Measurements from ENCODE around the gene GPX6.
A peak's percentile ranks its signal among the peaks of the same experiment; 100 is the strongest.
"Not testable (repeated sequence)": the region's sequence is repeated elsewhere in the genome, so short reads cannot be mapped to it uniquely, and the experiment has no call there.

Gene GPX6

GRCh38 chr6:28553384-28553985 is 37.9 kb upstream of the GPX6 start:
- 100% methylated on average over 1 of the region's 8 CpGs for WGBS (ENCODE audit: extremely low coverage, insufficient coverage, low lambda C conversion rate)
- Histone ChIP-seq H3K56ac (ENCODE audit: low read length) (no peak overlapping the region), H4K8ac (ENCODE audit: low read depth, low read length) (no peak overlapping the region), H2BK120ac (ENCODE audit: low read depth, low read length) (no peak overlapping the region), H3K79me2 (ENCODE audit: control insufficient read depth, insufficient read depth, low read length) (no peaks in the 10 kb centered on the region), H2AK5ac (ENCODE audit: low read length) (no peak overlapping the region), H3K27ac (ENCODE audit: low read depth, low read length) (no peak overlapping the region), H3K18ac (ENCODE audit: low read length) (no peak overlapping the region), H3K27me3 (ENCODE audit: insufficient read depth, low read length, poor library complexity) (no peaks in the 10 kb centered on the region), H3K9ac (ENCODE audit: low read length) (no peak overlapping the region), H3K4ac (ENCODE audit: low read depth, low read length) (no peak overlapping the region), H3K4me1 (ENCODE audit: control insufficient read depth, low read depth, low read length) (no peaks in the 10 kb centered on the region), H3K4me3 (ENCODE audit: low read length) (no peak overlapping the region), H2BK15ac (replicated peaks; ENCODE audit: low read depth) (no peak overlapping the region), H3K79me1 (ENCODE audit: low read length) (no peaks in the 10 kb centered on the region), H2BK5ac (ENCODE audit: low read length) (no peak overlapping the region), H3K36me3 (ENCODE audit: control insufficient read depth, insufficient read depth, low read length) (no peaks in the 10 kb centered on the region), H3K23ac (ENCODE audit: low read length) (no peak overlapping the region), H3K4me2 (ENCODE audit: low read length) (no peak overlapping the region), H4K5ac (ENCODE audit: low read length) (no peak overlapping the region)
- no peak for DNase-seq

GRCh38 chr6:28551891-28552666 is 36.5 kb upstream of the GPX6 start:
- no peak overlapping the region for H3K4me2 ChIP-seq (ENCODE audit: low read length)
- WGBS (ENCODE audit: extremely low coverage, insufficient coverage, low lambda C conversion rate), result no CpG with 5 or more reads among the region's 4 CpGs
- H3K27ac ChIP-seq (ENCODE audit: low read depth, low read length), result no peak overlapping the region
- H3K79me2 ChIP-seq (ENCODE audit: control insufficient read depth, insufficient read depth, low read length), result no peaks in the 10 kb centered on the region
- no peak overlapping the region for H2BK15ac ChIP-seq (replicated peaks; ENCODE audit: low read depth)
- H4K8ac ChIP-seq (ENCODE audit: low read depth, low read length), result no peak overlapping the region
- no peak overlapping the region for H3K4me3 ChIP-seq (ENCODE audit: low read length)
- no peak overlapping the region for H3K23ac ChIP-seq (ENCODE audit: low read length)
- H3K4me1 ChIP-seq (ENCODE audit: control insufficient read depth, low read depth, low read length), result no peaks in the 10 kb centered on the region
- no peak overlapping the region for H2BK5ac ChIP-seq (ENCODE audit: low read length)
- DNase-seq, result no peak
- H2BK120ac ChIP-seq (ENCODE audit: low read depth, low read length), result no peak overlapping the region
- no peak overlapping the region for H4K5ac ChIP-seq (ENCODE audit: low read length)
- H3K36me3 ChIP-seq (ENCODE audit: control insufficient read depth, insufficient read depth, low read length), result no peaks in the 10 kb centered on the region
- no peak overlapping the region for H2AK5ac ChIP-seq (ENCODE audit: low read length)
- no peak overlapping the region for H3K18ac ChIP-seq (ENCODE audit: low read length)
- H3K9ac ChIP-seq (ENCODE audit: low read length), result no peak overlapping the region
- no peaks in the 10 kb centered on the region for H3K79me1 ChIP-seq (ENCODE audit: low read length)
- H3K27me3 ChIP-seq (ENCODE audit: insufficient read depth, low read length, poor library complexity), result no peaks in the 10 kb centered on the region
- H3K56ac ChIP-seq (ENCODE audit: low read length), result no peak overlapping the region
- no peak overlapping the region for H3K4ac ChIP-seq (ENCODE audit: low read depth, low read length)

- not testable (repeated sequence) for H3K36me3 ChIP-seq (ENCODE audit: control insufficient read depth, insufficient read depth, low read length); H4K5ac ChIP-seq (ENCODE audit: low read length); H3K23ac ChIP-seq (ENCODE audit: low read length); H3K27me3 ChIP-seq (ENCODE audit: insufficient read depth, low read length, poor library complexity); H2AK5ac ChIP-seq (ENCODE audit: low read length); H3K18ac ChIP-seq (ENCODE audit: low read length); H2BK120ac ChIP-seq (ENCODE audit: low read depth, low read length); H3K9ac ChIP-seq (ENCODE audit: low read length); H3K27ac ChIP-seq (ENCODE audit: low read depth, low read length); H3K79me2 ChIP-seq (ENCODE audit: control insufficient read depth, insufficient read depth, low read length); H3K4me3 ChIP-seq (ENCODE audit: low read length); H2BK5ac ChIP-seq (ENCODE audit: low read length); H3K79me1 ChIP-seq (ENCODE audit: low read length); H4K8ac ChIP-seq (ENCODE audit: low read depth, low read length); H2BK15ac ChIP-seq (replicated peaks; ENCODE audit: low read depth); H3K56ac ChIP-seq (ENCODE audit: low read length); DNase-seq; H3K4me1 ChIP-seq (ENCODE audit: control insufficient read depth, low read depth, low read length); H3K4ac ChIP-seq (ENCODE audit: low read depth, low read length); H3K4me2 ChIP-seq (ENCODE audit: low read length)
- WGBS (ENCODE audit: extremely low coverage, insufficient coverage, low lambda C conversion rate), result no CpG with 5 or more reads among the region's 3 CpGs
These were observed 31.4 kb upstream of the GPX6 start for GRCh38 chr6:28547003-28547402.

GRCh38 chr6:28545955-28546354 is 30.4 kb upstream of the GPX6 start:
- no peak overlapping the region for H2AK5ac ChIP-seq (ENCODE audit: low read length)
- H3K79me2 ChIP-seq (ENCODE audit: control insufficient read depth, insufficient read depth, low read length), result no peaks in the 10 kb centered on the region
- H4K8ac ChIP-seq (ENCODE audit: low read depth, low read length), result no peak overlapping the region
- H3K4me1 ChIP-seq (ENCODE audit: control insufficient read depth, low read depth, low read length), result no peaks in the 10 kb centered on the region
- H3K27me3 ChIP-seq (ENCODE audit: insufficient read depth, low read length, poor library complexity), result no peaks in the 10 kb centered on the region
- no peaks in the 10 kb centered on the region for H3K36me3 ChIP-seq (ENCODE audit: control insufficient read depth, insufficient read depth, low read length)
- H3K4ac ChIP-seq (ENCODE audit: low read depth, low read length), result no peak overlapping the region
- no peak overlapping the region for H3K18ac ChIP-seq (ENCODE audit: low read length)
- H3K4me2 ChIP-seq (ENCODE audit: low read length), result no peak overlapping the region
- no peak overlapping the region for H4K5ac ChIP-seq (ENCODE audit: low read length)
- H3K9ac ChIP-seq (ENCODE audit: low read length), result no peak overlapping the region
- no peak overlapping the region for H3K27ac ChIP-seq (ENCODE audit: low read depth, low read length)
- H3K4me3 ChIP-seq (ENCODE audit: low read length), result no peak overlapping the region
- H2BK120ac ChIP-seq (ENCODE audit: low read depth, low read length), result no peak overlapping the region
- no peaks in the 10 kb centered on the region for H3K79me1 ChIP-seq (ENCODE audit: low read length)
- DNase-seq, result no peak
- no peak overlapping the region for H3K23ac ChIP-seq (ENCODE audit: low read length)
- no peak overlapping the region for H2BK5ac ChIP-seq (ENCODE audit: low read length)
- H3K56ac ChIP-seq (ENCODE audit: low read length), result no peak overlapping the region
- H2BK15ac ChIP-seq (replicated peaks; ENCODE audit: low read depth), result no peak overlapping the region

GRCh38 chr6:28543651-28544610 is 28.3 kb upstream of the GPX6 start:
- Histone ChIP-seq H3K27ac (ENCODE audit: low read depth, low read length) (peak overlapping the region; percentile 48), H3K79me1 (ENCODE audit: low read length) (no peaks in the 10 kb centered on the region)
- peak; percentile 66 for DNase-seq

More at GRCh38 chr6:28543651-28544610, 28.3 kb upstream of the GPX6 start:
- peak overlapping the region; percentile 91 for H3K4me2 ChIP-seq (ENCODE audit: low read length)
- H3K27me3 ChIP-seq (ENCODE audit: insufficient read depth, low read length, poor library complexity), result no peaks in the 10 kb centered on the region
- H4K5ac ChIP-seq (ENCODE audit: low read length), result no peak overlapping the region
- peak overlapping the region; percentile 70 for H2BK5ac ChIP-seq (ENCODE audit: low read length)
- H3K4me1 ChIP-seq (ENCODE audit: control insufficient read depth, low read depth, low read length), result no peaks in the 10 kb centered on the region
- H3K79me2 ChIP-seq (ENCODE audit: control insufficient read depth, insufficient read depth, low read length), result no peaks in the 10 kb centered on the region
- H2BK15ac ChIP-seq (replicated peaks; ENCODE audit: low read depth), result no peak overlapping the region
- no peak overlapping the region for H3K18ac ChIP-seq (ENCODE audit: low read length)
- no peak overlapping the region for H4K8ac ChIP-seq (ENCODE audit: low read depth, low read length)
- no peak overlapping the region for H2BK120ac ChIP-seq (ENCODE audit: low read depth, low read length)
- no CpG with 5 or more reads among the region's 31 CpGs for WGBS (ENCODE audit: extremely low coverage, insufficient coverage, low lambda C conversion rate)
- no peak overlapping the region for H3K23ac ChIP-seq (ENCODE audit: low read length)
- peak overlapping the region; percentile 74 for H3K9ac ChIP-seq (ENCODE audit: low read length)
- no peak overlapping the region for H2AK5ac ChIP-seq (ENCODE audit: low read length)
- H3K4ac ChIP-seq (ENCODE audit: low read depth, low read length), result no peak overlapping the region
- H3K56ac ChIP-seq (ENCODE audit: low read length), result peak overlapping the region; percentile 82
- no peaks in the 10 kb centered on the region for H3K36me3 ChIP-seq (ENCODE audit: control insufficient read depth, insufficient read depth, low read length)
- peak overlapping the region; percentile 59 for H3K4me3 ChIP-seq (ENCODE audit: low read length)
